ENCODE data around the gene NTPCR. TPM values are rescaled to one million over a fixed set of nuclear protein-coding genes. Genes with fewer than 3 reads are reported as not detected.
A peak's percentile ranks its signal among the peaks of the same experiment; 100 is the strongest.
"Not testable (repeated sequence)": the region's sequence is repeated elsewhere in the genome, so short reads cannot be mapped to it uniquely, and the experiment has no call there.

Gene NTPCR
- total RNA-seq, 2 experiments from 2014 or later, result 26.2 to 27.1 TPM

DNA sequence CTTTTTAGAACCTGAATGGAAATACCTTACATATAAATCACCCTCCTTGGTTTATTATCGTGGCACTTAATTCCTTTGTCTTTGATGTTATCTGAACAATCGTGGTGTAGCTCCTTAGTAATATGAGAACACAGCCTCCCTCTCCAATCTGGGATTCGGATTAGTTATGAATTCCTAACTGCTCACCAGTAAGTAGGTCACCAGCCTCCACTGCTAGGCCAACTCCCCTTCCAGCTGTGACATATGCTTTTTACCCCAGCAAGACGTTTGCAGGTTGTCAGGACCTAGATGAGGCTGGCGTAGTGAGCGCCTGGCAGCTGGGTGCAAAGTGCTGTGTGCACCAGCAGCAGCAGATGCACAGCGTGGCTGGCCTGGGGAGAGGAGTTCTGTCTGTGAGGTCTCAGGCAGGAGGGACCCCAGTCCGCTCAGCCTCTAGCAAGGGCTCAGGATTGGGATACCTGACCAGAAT, 38.2 kb downstream of the NTPCR start:
- Mint-ChIP-seq H3K36me3 (peaks cover 27% of the 10 kb centered on the region), H3K9me3 (peaks cover 7% of the 10 kb centered on the region), H3K27me3 (no peaks in the 10 kb centered on the region), H3K4me1 (peaks cover 10% of the 10 kb centered on the region), H3K4me3 (no peak overlapping the region), H3K27ac (no peak overlapping the region)
- DNase-seq, result no peak
- POLR2A ChIA-PET, result no interaction called here
- ATAC-seq (ENCODE audit: low read depth), result no peak

DNA sequence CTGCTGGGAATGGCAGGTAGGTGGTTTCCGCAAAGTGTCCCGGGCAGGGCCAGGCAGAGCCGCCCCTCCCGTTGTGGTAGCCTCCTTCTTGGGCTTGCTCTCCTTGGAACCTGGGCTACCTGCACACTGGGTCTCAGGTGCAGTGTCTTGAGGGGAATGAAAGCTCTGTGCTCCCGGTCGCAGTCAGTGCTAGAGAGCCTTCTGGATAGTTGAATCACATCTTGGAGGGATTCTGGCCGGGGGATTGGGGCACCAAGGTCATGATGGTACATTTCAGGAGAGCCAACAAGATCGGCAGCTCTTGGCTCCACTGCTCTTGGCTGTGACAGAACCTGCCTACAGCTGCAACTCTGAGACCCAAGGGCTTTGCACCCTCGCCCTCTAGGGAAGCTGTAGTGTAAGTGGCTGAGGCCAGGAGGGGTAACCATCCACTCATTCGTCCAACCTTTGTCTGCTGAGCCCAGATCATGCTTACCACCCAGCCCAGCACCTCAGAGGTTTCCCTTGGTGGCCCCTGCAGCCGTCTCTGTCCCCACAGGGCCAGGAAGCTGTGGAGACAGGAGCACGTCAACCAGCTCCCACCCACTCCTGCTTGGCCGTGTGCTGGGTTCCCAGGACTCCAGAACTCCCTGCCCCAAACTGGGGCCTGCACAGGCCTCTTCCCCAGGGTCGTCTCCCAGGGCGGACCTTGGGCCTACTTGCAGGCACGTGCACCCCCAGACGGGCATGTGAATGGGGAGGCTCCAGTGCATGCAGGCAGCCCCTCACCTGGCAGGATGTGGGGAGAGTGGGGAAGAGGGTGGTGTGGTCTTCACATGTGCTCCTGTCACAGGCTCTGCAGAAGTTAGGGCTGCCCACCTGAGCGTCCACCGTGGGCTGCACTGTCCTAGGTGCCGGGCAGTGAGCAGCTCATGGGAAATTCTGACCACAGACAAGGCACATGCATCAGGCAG, 40.0 kb downstream of the NTPCR start:
- DNase-seq, result no peak
- no peak overlapping the region for H3K27ac Mint-ChIP-seq
- peaks cover 13% of the 10 kb centered on the region for H3K9me3 Mint-ChIP-seq
- H3K27me3 Mint-ChIP-seq, result no peaks in the 10 kb centered on the region
- POLR2A ChIA-PET, result no interaction called here
- H3K4me1 Mint-ChIP-seq, result peaks cover 8% of the 10 kb centered on the region
- H3K4me3 Mint-ChIP-seq, result no peak overlapping the region
- peaks cover 42% of the 10 kb centered on the region for H3K36me3 Mint-ChIP-seq
- peak; percentile 47 for ATAC-seq (ENCODE audit: low read depth)

DNA sequence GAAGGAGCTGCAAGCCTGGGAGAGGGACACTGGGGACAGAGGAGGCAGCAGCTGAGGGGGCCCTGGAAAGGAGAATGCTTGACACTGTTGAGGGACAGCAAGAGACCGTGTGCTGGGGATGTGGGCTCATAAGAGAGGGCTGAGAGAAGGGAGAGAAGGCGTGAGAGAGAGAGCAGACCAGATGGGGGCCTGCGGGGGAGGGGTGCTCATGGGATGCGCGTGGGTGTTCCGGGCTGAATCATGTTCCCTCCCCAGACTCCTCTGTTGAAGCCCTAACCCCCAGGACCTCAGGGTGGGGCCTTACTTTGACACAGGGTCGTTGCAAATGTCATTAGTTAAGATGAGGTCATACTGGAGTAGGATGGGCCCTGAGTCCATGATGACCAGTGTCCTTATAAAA, 40.8 kb downstream of the NTPCR start:
- POLR2A ChIA-PET, result no interaction called here
- H3K27me3 Mint-ChIP-seq, result no peaks in the 10 kb centered on the region
- H3K27ac Mint-ChIP-seq, result no peak overlapping the region
- H3K9me3 Mint-ChIP-seq, result peaks cover 13% of the 10 kb centered on the region
- ATAC-seq (ENCODE audit: low read depth), result no peak
- H3K36me3 Mint-ChIP-seq, result peaks cover 42% of the 10 kb centered on the region
- peaks cover 8% of the 10 kb centered on the region for H3K4me1 Mint-ChIP-seq
- H3K4me3 Mint-ChIP-seq, result no peak overlapping the region
- DNase-seq, result no peak

DNA sequence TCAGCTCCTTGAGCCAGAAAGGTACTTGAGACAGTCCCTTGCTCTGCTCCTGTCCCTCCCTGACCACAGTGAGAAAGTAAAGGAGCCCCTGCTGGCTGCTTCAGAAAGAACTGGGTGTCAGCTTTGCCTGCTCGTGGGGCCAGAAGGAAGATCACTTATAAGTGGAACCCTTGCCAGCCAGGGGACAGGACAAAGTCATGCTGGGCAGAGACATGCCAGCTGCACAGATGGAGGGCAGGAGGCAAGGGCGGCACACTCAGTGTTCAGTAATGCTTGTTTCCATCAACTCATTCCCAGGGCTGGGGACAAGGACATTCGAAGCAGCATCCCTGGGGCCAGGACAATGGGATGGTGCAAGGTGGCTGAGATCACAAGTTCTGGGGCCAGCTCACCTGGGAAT, 41.8 kb downstream of the NTPCR start:
- no peak overlapping the region for H3K4me3 Mint-ChIP-seq
- H3K36me3 Mint-ChIP-seq, result peaks cover 51% of the 10 kb centered on the region
- no peaks in the 10 kb centered on the region for H3K27me3 Mint-ChIP-seq
- H3K9me3 Mint-ChIP-seq, result peaks cover 13% of the 10 kb centered on the region
- H3K27ac Mint-ChIP-seq, result no peak overlapping the region
- H3K4me1 Mint-ChIP-seq, result peaks cover 8% of the 10 kb centered on the region
- no peak for ATAC-seq (ENCODE audit: low read depth)
- POLR2A ChIA-PET, result no interaction called here
- no peak for DNase-seq

DNA sequence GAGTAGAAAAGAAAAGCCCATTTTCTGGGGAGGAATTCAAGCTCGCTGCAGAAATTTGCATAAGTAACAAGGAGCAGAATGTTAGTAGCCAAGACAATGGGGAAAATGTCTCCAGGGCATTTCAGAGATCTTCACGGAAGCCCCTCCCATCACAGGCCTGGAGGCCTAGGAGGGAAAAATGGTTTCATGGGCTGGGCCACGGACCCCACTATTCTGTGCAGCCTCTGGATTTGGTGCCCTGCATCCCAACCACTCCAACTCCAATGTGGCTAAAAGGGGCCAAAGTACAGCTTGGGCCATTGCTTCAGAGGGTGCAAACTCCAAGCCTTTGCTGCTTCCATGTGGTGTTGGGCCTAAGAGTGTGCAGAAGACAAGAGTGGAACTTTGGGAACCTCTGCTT, 43.1 kb downstream of the NTPCR start:
- Mint-ChIP-seq H3K36me3 (peaks cover 62% of the 10 kb centered on the region), H3K4me3 (no peak overlapping the region), H3K4me1 (peaks cover 8% of the 10 kb centered on the region), H3K27ac (no peak overlapping the region), H3K27me3 (no peaks in the 10 kb centered on the region), H3K9me3 (peaks cover 13% of the 10 kb centered on the region)
- POLR2A ChIA-PET, result no interaction called here
- ATAC-seq (ENCODE audit: low read depth) (no peak), DNase-seq (no peak)

DNA sequence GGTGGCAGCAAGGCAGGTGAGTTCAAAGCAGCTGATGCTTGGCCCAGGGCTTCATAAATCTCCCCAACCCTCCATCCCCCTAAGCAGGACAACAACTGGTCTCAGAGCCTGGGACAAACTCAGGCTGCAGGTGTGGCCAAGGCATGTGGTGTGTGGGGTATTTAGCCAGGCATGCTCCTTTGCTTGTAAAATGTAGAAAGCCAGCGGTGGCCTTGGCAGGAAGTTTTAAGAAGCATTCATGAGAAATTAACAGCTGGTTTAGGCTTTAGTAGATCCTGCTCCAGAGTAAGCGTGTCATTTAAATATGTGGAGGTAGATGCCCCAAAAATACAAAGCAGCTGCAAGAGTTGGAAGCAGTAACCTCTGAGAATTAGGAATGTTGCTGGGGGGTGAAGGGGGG, 44.8 kb downstream of the NTPCR start:
- Mint-ChIP-seq H3K4me1 (peaks cover 8% of the 10 kb centered on the region), H3K36me3 (peaks cover 69% of the 10 kb centered on the region), H3K9me3 (peaks cover 13% of the 10 kb centered on the region), H3K27ac (no peak overlapping the region), H3K27me3 (no peaks in the 10 kb centered on the region), H3K4me3 (no peak overlapping the region)
- DNase-seq (no peak), ATAC-seq (ENCODE audit: low read depth) (no peak)
- POLR2A ChIA-PET, result no interaction called here

DNA sequence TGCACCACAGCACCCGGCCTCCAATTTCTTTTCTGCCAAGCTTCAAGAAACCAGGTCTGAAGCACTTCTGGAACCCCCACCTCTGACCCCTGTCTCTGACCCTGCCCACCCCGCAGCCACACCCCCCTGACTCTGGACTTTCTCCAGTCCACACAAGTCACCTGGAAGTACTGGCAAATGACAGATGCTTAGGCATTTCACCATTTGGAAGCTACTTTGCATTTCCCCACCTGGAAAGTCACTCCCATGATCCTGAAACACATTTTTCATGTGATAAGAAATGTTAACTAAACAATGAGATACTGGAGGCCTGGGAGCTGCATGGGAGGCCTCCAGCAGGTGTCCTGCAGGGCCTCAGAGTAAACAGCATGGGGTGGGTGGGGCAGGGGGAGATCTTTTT, 45.7 kb downstream of the NTPCR start:
- no peak for ATAC-seq (ENCODE audit: low read depth)
- H3K4me3 Mint-ChIP-seq, result no peak overlapping the region
- H3K36me3 Mint-ChIP-seq, result peaks cover 68% of the 10 kb centered on the region
- H3K27me3 Mint-ChIP-seq, result no peaks in the 10 kb centered on the region
- H3K27ac Mint-ChIP-seq, result no peak overlapping the region
- POLR2A ChIA-PET, result no interaction called here
- H3K9me3 Mint-ChIP-seq, result peaks cover 13% of the 10 kb centered on the region
- no peak for DNase-seq
- peaks cover 3% of the 10 kb centered on the region for H3K4me1 Mint-ChIP-seq

DNA sequence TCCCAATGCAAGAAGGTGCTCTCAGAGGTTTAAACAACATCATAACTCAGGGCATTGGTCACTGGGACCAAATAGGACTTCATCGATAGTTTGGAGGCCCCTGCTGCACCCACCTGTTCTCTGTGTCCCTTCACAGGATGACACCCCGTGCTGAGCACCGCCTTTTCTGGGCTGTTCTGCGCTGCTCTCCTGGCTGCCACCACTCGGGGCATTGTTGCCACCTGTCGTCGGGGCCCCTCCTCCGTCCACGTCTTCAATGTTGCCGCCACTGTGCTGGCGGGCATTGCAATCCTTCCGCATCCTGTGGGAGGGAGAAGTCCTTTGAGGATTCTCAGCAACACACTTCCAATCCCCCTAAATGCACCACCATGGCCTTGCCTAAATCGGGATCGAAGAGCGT, 47.7 kb downstream of the NTPCR start:
- peaks cover 9% of the 10 kb centered on the region for H3K9me3 Mint-ChIP-seq
- ATAC-seq (ENCODE audit: low read depth), result no peak

DNA sequence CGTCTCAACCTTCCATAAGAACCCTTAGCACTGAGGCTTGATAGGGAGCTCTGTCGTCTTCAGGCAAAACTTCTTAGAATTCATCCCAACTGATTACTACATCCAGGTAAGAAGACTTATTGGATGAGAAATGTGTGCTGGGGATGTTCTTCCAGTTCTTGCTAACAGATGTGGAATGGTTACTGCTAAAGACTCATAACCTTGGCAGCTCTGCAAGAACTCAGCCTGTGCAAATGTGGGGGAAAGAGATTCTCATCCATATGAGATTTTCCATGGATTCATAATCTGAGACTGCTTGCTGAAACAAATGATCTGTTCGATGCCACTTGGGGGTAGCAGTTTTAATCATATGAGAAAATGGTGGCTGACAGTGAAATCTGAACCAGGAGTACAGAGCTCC, 48.2 kb downstream of the NTPCR start:
- Mint-ChIP-seq H3K4me3 (no peak overlapping the region), H3K9me3 (peaks cover 6% of the 10 kb centered on the region), H3K36me3 (peaks cover 57% of the 10 kb centered on the region), H3K27ac (no peak overlapping the region), H3K4me1 (no peaks in the 10 kb centered on the region), H3K27me3 (no peaks in the 10 kb centered on the region)
- ATAC-seq (ENCODE audit: low read depth) (no peak), DNase-seq (no peak)
- POLR2A ChIA-PET, result no interaction called here

More for the DNA sequence above, 47.7 kb downstream of the NTPCR start:
- Mint-ChIP-seq H3K27ac (no peak overlapping the region), H3K4me3 (no peak overlapping the region), H3K4me1 (no peaks in the 10 kb centered on the region), H3K27me3 (no peaks in the 10 kb centered on the region), H3K36me3 (peaks cover 60% of the 10 kb centered on the region)
- no peak for DNase-seq
- POLR2A ChIA-PET, result no interaction called here

DNA sequence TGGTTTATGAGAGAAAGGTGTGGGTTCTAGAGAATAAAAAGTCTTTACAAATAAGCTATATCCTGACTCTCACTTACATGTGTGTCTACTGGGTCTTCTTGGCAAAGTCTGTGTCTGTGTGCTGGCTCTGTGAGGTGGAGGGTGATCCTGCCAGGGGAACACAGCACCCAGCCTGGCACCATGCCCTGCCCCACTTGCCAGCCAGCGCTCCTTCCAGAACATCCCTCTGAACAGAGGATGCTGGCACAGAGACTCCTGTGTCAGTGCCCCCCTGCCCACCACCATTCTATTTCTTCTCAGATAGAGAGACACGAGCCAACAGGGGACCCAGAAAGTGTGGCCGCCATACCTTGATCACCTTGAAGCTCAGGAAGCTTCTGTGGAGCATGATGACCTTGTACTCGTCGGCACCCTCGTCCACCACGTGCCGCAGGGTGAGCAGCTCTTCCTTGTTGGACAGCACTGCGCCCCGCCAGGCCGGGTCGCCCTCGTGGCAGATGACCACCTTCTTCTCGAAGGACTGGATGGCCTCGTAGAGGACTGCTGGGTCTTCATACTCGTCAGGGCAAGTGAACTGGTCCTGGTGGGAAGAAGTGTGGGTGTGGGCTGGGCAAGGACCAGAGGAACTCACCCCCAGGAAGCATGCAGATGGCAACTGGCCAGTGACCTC, 49.7 kb downstream of the NTPCR start:
- Mint-ChIP-seq H3K4me1 (no peaks in the 10 kb centered on the region), H3K9me3 (no peaks in the 10 kb centered on the region), H3K36me3 (peaks cover 42% of the 10 kb centered on the region), H3K27me3 (no peaks in the 10 kb centered on the region), H3K4me3 (no peak overlapping the region), H3K27ac (no peak overlapping the region)
- DNase-seq, result no peak
- POLR2A ChIA-PET, result no interaction called here
- ATAC-seq (ENCODE audit: low read depth), result no peak

DNA sequence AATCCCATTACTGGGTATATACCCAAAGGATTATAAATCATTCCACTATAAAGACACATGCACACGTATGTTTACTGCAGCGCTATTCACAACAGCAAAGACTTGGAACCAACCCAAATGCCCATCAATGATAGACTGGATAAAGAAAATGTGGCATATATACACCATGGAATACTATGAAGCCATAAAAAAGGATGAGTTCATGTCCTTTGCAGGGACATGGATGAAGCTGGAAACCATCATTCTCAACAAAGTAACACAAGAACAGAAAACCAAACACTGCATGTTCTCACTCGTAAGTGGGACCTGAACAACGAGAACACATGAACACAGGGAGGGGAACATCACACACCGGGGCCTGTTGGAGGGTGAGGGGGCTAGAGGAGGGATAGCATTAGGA, 53.2 kb downstream of the NTPCR start:
- H3K36me3 Mint-ChIP-seq, result peaks cover 19% of the 10 kb centered on the region
- H3K27me3 Mint-ChIP-seq; H3K9me3 Mint-ChIP-seq; POLR2A ChIA-PET; H3K4me1 Mint-ChIP-seq; ATAC-seq (ENCODE audit: low read depth); DNase-seq; H3K27ac Mint-ChIP-seq; H3K4me3 Mint-ChIP-seq: not testable (repeated sequence)

DNA sequence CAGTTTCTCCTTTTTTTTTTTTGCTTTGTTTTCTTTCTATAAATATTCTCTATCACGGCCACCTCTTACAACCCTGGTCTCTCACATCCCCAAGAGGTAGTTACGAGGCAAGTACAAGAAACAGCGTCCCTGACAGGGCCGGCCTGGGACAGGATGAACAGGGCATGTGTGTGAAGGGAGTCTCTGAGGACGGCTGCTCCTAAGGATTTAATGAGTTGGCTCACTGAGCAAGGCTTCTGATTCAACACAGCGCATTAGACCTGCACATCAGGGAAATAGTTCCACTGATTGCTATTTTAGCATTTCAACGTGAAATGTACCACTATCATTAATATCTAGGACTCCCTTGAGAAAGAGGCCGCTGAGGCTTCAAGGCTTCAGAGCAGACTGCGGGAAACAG, 54.0 kb downstream of the NTPCR start:
- POLR2A ChIA-PET, result no interaction called here
- no peak overlapping the region for H3K4me3 Mint-ChIP-seq
- H3K27me3 Mint-ChIP-seq, result no peaks in the 10 kb centered on the region
- no peaks in the 10 kb centered on the region for H3K9me3 Mint-ChIP-seq
- H3K4me1 Mint-ChIP-seq, result no peaks in the 10 kb centered on the region
- ATAC-seq (ENCODE audit: low read depth) (no peak), DNase-seq (no peak)
- H3K27ac Mint-ChIP-seq, result no peak overlapping the region
- H3K36me3 Mint-ChIP-seq, result peaks cover 16% of the 10 kb centered on the region

DNA sequence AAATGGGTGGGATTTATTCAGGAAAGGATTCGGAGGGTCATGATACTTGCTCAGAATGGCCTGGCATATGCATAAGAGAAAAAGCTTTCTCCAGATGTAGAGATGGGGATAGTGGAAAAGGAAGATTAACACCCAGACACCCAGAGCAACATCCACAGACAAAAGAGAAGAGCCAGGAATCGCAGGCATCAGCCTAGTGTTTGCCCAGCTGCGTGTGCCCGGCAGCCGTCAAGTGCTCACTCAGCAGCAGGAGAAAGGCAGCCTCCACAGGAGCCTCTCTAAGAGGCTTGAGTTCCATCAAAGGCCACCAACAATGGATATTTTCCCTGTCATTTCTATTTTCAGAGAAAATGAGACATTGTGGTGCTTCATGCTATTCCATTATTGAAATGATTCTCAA, 54.7 kb downstream of the NTPCR start:
- POLR2A ChIA-PET, result no interaction called here
- Mint-ChIP-seq H3K4me1 (no peaks in the 10 kb centered on the region), H3K9me3 (no peaks in the 10 kb centered on the region), H3K36me3 (peaks cover 13% of the 10 kb centered on the region), H3K4me3 (no peak overlapping the region), H3K27ac (no peak overlapping the region), H3K27me3 (no peaks in the 10 kb centered on the region)
- ATAC-seq (ENCODE audit: low read depth), result no peak
- no peak for DNase-seq

DNA sequence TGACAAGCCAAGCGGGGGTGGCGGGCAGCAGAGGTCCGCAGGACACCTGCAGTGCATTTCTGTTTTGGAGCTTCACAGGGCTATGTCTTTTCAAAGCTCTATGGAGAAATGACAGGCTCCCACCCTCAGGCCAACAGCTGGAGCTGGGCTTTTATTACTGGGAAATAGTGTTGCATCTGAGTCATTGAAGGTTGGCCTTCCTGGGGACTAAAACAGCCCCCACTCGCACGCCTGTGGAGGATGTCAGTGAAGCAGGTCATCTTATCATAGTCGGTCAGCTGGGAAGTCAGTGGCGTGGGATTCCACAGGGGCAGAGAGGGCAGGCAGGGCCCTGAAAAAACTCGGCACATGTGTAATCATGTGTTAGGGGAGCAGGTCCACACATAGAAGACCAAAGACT, 55.3 kb downstream of the NTPCR start:
- Mint-ChIP-seq H3K27me3 (no peaks in the 10 kb centered on the region), H3K4me3 (no peak overlapping the region), H3K4me1 (no peaks in the 10 kb centered on the region), H3K36me3 (peaks cover 10% of the 10 kb centered on the region), H3K27ac (no peak overlapping the region), H3K9me3 (no peaks in the 10 kb centered on the region)
- POLR2A ChIA-PET, result no interaction called here
- ATAC-seq (ENCODE audit: low read depth) (no peak), DNase-seq (no peak)

Measured in activated naive CD8-positive, alpha-beta T cell treated with anti-CD3 and anti-CD28 coated beads, Interleukin-2, amount 10 ng/mL, durations not matched to agents 7 days and 5 days (primary cell).